A549 (cell line): ENCODE measurements around the gene TNNT2. TPM values are rescaled to one million over a fixed set of nuclear protein-coding genes. Genes with fewer than 3 reads are reported as not detected.

Experiments
- ATAC-seq, 2 experiments: fragments of 200-7000 bp in 1 of 2; fragments of >200 bp in 1 of 2; cut with Nextera tagmentation in 1 of 2; cut with Tn5 transposase in 1 of 2; 3 replicates each; pipeline versions ENCODE4 v1.8.0 to v1.9.1; 2018 to 2020; ENCODE audit warnings: mild to moderate bottlenecking in 1 of 2, moderate library complexity in 1 of 2
- CTCF ChIA-PET: fragments of 300-600 bp; sonication (Branson Sonifier 250); formaldehyde crosslinking; extraction: SDS; loops from one replicate; lab custom pipeline; 2021; ENCODE audit warnings: antibody characterized with exemption, inconsistent platforms; lab: Yijun Ruan, JAX
- POLR2A ChIA-PET: fragments of 350-600 bp; formaldehyde crosslinking; extraction: SDS; loops from one replicate; lab custom pipeline; 2021; ENCODE audit warnings: antibody characterized with exemption, inconsistent platforms; lab: Yijun Ruan, JAX
- DNase-seq, 2 experiments: peaks; one replicate each; pipeline versions ENCODE4 v3.0.0 to v3.0.0-alpha.2; 2011 to 2016; ENCODE audit warnings: low read depth in 1 of 2, low spot score in 1 of 2
- FAIRE-seq: peaks from 2 replicates; lab custom pipeline; 2011; peaks lifted over from hg19 to GRCh38; lab: Jason Lieb, UNC
- H3K27ac ChIP-seq, 2 experiments: fragments of >200 bp; sonication (Bioruptor Twin); formaldehyde crosslinking; 3 replicates each; pipeline ENCODE4 v1.5.1; 2016 to 2017
- H3K4me1 ChIP-seq: fragments of >200 bp; sonication (Bioruptor Twin); formaldehyde crosslinking; 3 replicates; pipeline ENCODE4 v1.6.1; 2016
- H3K4me2 ChIP-seq: fragments of >200 bp; sonication (Bioruptor Twin); formaldehyde crosslinking; 3 replicates; pipeline ENCODE4 v1.6.1; 2016
- H3K4me3 ChIP-seq: fragments of >200 bp; sonication (Bioruptor Twin); formaldehyde crosslinking; 3 replicates; pipeline ENCODE4 v1.5.1; 2016
- H3K9me3 ChIP-seq: fragments of >200 bp; sonication (Bioruptor Twin); formaldehyde crosslinking; 3 replicates; pipeline ENCODE4 v1.6.1; 2016
- BHLHE40 ChIP-seq: IDR thresholded peaks from 2 replicates; pipeline ENCODE4 v1.6.1; 2012; ENCODE audit warnings: low read depth, low read length, inconsistent platforms
- CEBPB ChIP-seq, 2 experiments: fragments of >200 bp in 1 of 2; sonication (Bioruptor Twin) in 1 of 2; formaldehyde crosslinking in 1 of 2; IDR thresholded peaks; 2 replicates each; pipeline ENCODE4 v1.6.1; 2012 to 2016
- CHD2 ChIP-seq: fragments of 150-350 bp; IDR thresholded peaks from 2 replicates; pipeline ENCODE4 v1.6.1; 2014; ENCODE audit warnings: low read length; ENCODE audit not compliant: partially characterized antibody
- CHD4 ChIP-seq: fragments of 200-600 bp; sonication (generic); IDR thresholded peaks from 2 replicates; pipeline ENCODE4 v1.6.1; 2016; ENCODE audit warnings: antibody characterized with exemption, mild to moderate bottlenecking, borderline replicate concordance
- E2F6 ChIP-seq: IDR thresholded peaks from 2 replicates; pipeline ENCODE4 v1.6.1; 2012; ENCODE audit warnings: low read depth, borderline replicate concordance
- EHF ChIP-seq: fragments of 250-450 bp; sonication (Bioruptor Pico); IDR thresholded peaks from 2 replicates; pipeline ENCODE4 v1.5.0; 2020; ENCODE audit warnings: mild to moderate bottlenecking
- EHMT2 ChIP-seq: fragments of 200-600 bp; sonication (generic); IDR thresholded peaks from 2 replicates; pipeline ENCODE4 v1.6.1; 2016; ENCODE audit warnings: antibody characterized with exemption, low read depth, mild to moderate bottlenecking, moderate library complexity
- FOSL2 ChIP-seq, 2 experiments: fragments of 450-650 bp in 1 of 2; fragments of >200 bp in 1 of 2; sonication (Bioruptor Twin) in 1 of 2; formaldehyde crosslinking; IDR thresholded peaks; 2 replicates each; pipeline versions ENCODE4 v1.5.0 to v1.6.1; 2016 to 2020; ENCODE audit warnings: mild to moderate bottlenecking in 1 of 2, moderate library complexity in 1 of 2
- FOXS1 ChIP-seq: fragments of 250-450 bp; sonication (Bioruptor Pico); IDR thresholded peaks from 2 replicates; pipeline ENCODE4 v1.5.0; 2020; ENCODE audit warnings: mild to moderate bottlenecking, moderate library complexity
- KDM1A ChIP-seq: fragments of 200-600 bp; sonication (generic); IDR thresholded peaks from 2 replicates; pipeline ENCODE4 v1.6.1; 2016; ENCODE audit warnings: low read depth, mild to moderate bottlenecking
- MAFK ChIP-seq: fragments of 450-650 bp; IDR thresholded peaks from 2 replicates; pipeline ENCODE4 v1.6.1; 2014; ENCODE audit not compliant: partially characterized antibody
- MAZ ChIP-seq: fragments of 150-350 bp; IDR thresholded peaks from 2 replicates; pipeline ENCODE4 v1.6.1; 2014; ENCODE audit warnings: antibody characterized with exemption, low read depth, low read length, borderline replicate concordance
- MYC ChIP-seq: IDR thresholded peaks from 2 replicates; pipeline ENCODE4 v1.6.1; 2012; ENCODE audit warnings: mild to moderate bottlenecking, inconsistent platforms, low read length, improper control_type of control experiment, borderline replicate concordance
- PBX3 ChIP-seq: IDR thresholded peaks from 2 replicates; pipeline ENCODE4 v1.6.1; 2012
- POLR2A ChIP-seq: IDR thresholded peaks from 2 replicates; pipeline ENCODE4 v1.6.1; 2012; ENCODE audit warnings: mild to moderate bottlenecking, low read length
- RAD21 ChIP-seq, 2 experiments: fragments of >200 bp in 1 of 2; sonication (Bioruptor Twin) in 1 of 2; formaldehyde crosslinking in 1 of 2; IDR thresholded peaks in 1 of 2; conservative IDR thresholded peaks in 1 of 2; 2 replicates in 1 of 2; 3 replicates in 1 of 2; pipeline ENCODE4 v1.6.1; 2012 to 2018; ENCODE audit warnings: inconsistent platforms in 1 of 2
- RCOR1 ChIP-seq: fragments of 150-350 bp; IDR thresholded peaks from 2 replicates; pipeline ENCODE4 v1.6.1; 2014; ENCODE audit warnings: antibody characterized with exemption, low read length, low read depth
- REST ChIP-seq: fragments of 200-600 bp; sonication (generic); IDR thresholded peaks from 2 replicates; pipeline ENCODE4 v1.6.1; 2016; ENCODE audit warnings: antibody characterized with exemption, mild to moderate bottlenecking, moderate library complexity
- RFX5 ChIP-seq: fragments of 450-650 bp; IDR thresholded peaks from 2 replicates; pipeline ENCODE4 v1.7.1; 2014; ENCODE audit warnings: antibody characterized with exemption, mild to moderate bottlenecking, moderate library complexity
- SMC3 ChIP-seq: fragments of >200 bp; sonication (Bioruptor Twin); formaldehyde crosslinking; IDR thresholded peaks from 3 replicates; pipeline ENCODE4 v1.6.1; 2018; ENCODE audit warnings: inconsistent platforms
- TFCP2L1 ChIP-seq: fragments of 250-450 bp; sonication (Bioruptor Pico); IDR thresholded peaks from 2 replicates; pipeline ENCODE4 v1.5.0; 2021; ENCODE audit warnings: mild to moderate bottlenecking
- TP53 ChIP-seq: fragments of 250-450 bp; sonication (Bioruptor Pico); IDR thresholded peaks from 2 replicates; pipeline ENCODE4 v1.5.0; 2021; ENCODE audit warnings: mild to moderate bottlenecking, moderate library complexity
- USF2 ChIP-seq: fragments of 450-650 bp; IDR thresholded peaks from 2 replicates; pipeline ENCODE4 v1.6.1; 2014; ENCODE audit warnings: antibody characterized with exemption
- WGBS: methylation state at CpG from one replicate; pipeline ENCODE4 v1.1.6; 2017; ENCODE audit errors: missing lambda C conversion rate; 5-methylcytosine and 5-hydroxymethylcytosine counted together
- polyA plus RNA-seq, 4 experiments: library from polyadenylated mRNA; depleted of rRNA in 3 of 4; stranded (reverse); fragments of >200 nt; fragmentation: RNase III in 1 of 4; extraction: RNeasy Plus Mini Kit Qiagen cat#74134 plus additional on column Dnase treatment in 1 of 4; gene quantifications; 2 replicates in 3 of 4; 3 replicates in 1 of 4; pipeline ENCODE4 v1.2.3, GENCODE V29; 2011 to 2017

Gene TNNT2
- polyA plus RNA-seq, 2 of the 4 experiments (the other 2 are of a cell fraction) = 0.09 TPM; not detected in 1

- no peak for TF ChIP-seq KDM1A
Observed at GRCh38 chr1:201348211-201348566, 29.3 kb downstream of the TNNT2 start (continued).

- FAIRE-seq = no peak
- Histone ChIP-seq H3K4me3 (no peak overlapping the region), H3K9me3 (peaks cover 2% of the 10 kb centered on the region; the same call in 1 of the 3 replicates), H3K27ac (no peak overlapping the region), H3K4me1 (0 out of 3 replicates have a peak, but pooled peaks cover 4% of the 10 kb centered on the region), H3K4me2 (no peak overlapping the region)
- no peak for ATAC-seq
- 26% methylated on average over 7 of the region's 7 CpGs for WGBS
- ChIA-PET POLR2A (no interaction called here), CTCF (interaction anchor here (0.6 to 7.7 kb wide), 40 partner anchors 13 to 762 kb away, joined by 3 to 196 read pairs (median 5); no protein-coding TSS in a partner anchor)
- no peak for DNase-seq
- TF ChIP-seq MYC (no peak), CEBPB (IDR thresholded peaks at IDR 0.05) (no peak), MAZ (no peak), FOSL2 (IDR thresholded peaks at IDR 0.05) (no peak), FOSL2 (CRISPR knock-in tag; IDR thresholded peaks at IDR 0.05) (no peak), USF2 (no peak), RCOR1 (no peak), RFX5 (no peak), SMC3 (no peak), RAD21 (conservative IDR thresholded peaks at IDR 0.05 in 1 of 2, IDR thresholded peaks at IDR 0.05 in 1 of 2) (no peak), MAFK (no peak), REST (no peak), EHMT2 (no peak), EHF (CRISPR knock-in tag) (no peak), FOXS1 (CRISPR knock-in tag) (no peak), CHD2 (no peak)
- TF ChIP-seq, all 56 proteins: peak for 0
Observed at GRCh38 chr1:201347498-201348210, 29.8 kb downstream of the TNNT2 start.

GRCh38 chr1:201346987-201347386, 30.5 kb downstream of the TNNT2 start:
- Histone ChIP-seq H3K4me2 (no peak overlapping the region), H3K9me3 (peaks cover 5% of the 10 kb centered on the region; the same call in 2 of the 3 replicates), H3K4me3 (no peak overlapping the region), H3K27ac (no peak overlapping the region), H3K4me1 (0 out of 3 replicates have a peak, but pooled peaks cover 4% of the 10 kb centered on the region)
- DNase-seq = no peak
- no peak for FAIRE-seq
- ChIA-PET CTCF (interaction anchor here (0.6 to 7.7 kb wide), 32 partner anchors 13 to 762 kb away, joined by 3 to 196 read pairs (median 6); no protein-coding TSS in a partner anchor), POLR2A (no interaction called here)
- 11% methylated on average over 2 of the region's 2 CpGs for WGBS
- no peak for ATAC-seq
- TF ChIP-seq TP53 (CRISPR knock-in tag) (no peak), MAFK (no peak), RAD21 (conservative IDR thresholded peaks at IDR 0.05 in 1 of 2, IDR thresholded peaks at IDR 0.05 in 1 of 2) (no peak), EHF (CRISPR knock-in tag) (no peak), POLR2A (no peak), E2F6 (no peak), PBX3 (no peak), TFCP2L1 (CRISPR knock-in tag) (no peak), CHD4 (no peak), BHLHE40 (no peak)
